Measurements from ENCODE around the gene SCP2. TPM values are rescaled to one million over a fixed set of nuclear protein-coding genes. Genes with fewer than 3 reads are reported as not detected.
"Not testable (repeated sequence)": the region's sequence is repeated elsewhere in the genome, so short reads cannot be mapped to it uniquely, and the experiment has no call there.

SCP2 gene
- total RNA-seq, 1 donor from 2014 or later: 95.9 TPM

GRCh38 chr1:52916241-52916975 is 10.7 kb upstream of the SCP2 start:
- no peak for DNase-seq

- DNase-seq: no peak
Observed at GRCh38 chr1:52917156-52917555, 9.9 kb upstream of the SCP2 start.

- no peak for DNase-seq
Observed at GRCh38 chr1:52917581-52917980, 9.5 kb upstream of the SCP2 start.

GRCh38 chr1:52918201-52918600 is 8.9 kb upstream of the SCP2 start:
- no peak for DNase-seq

GRCh38 chr1:52919051-52919722 is 7.9 kb upstream of the SCP2 start:
- DNase-seq: no peak

- no peak for DNase-seq
Observed at GRCh38 chr1:52919723-52920483, 7.2 kb upstream of the SCP2 start.

- no peak for DNase-seq
Observed at GRCh38 chr1:52920791-52921291, 6.2 kb upstream of the SCP2 start.

- DNase-seq: no peak
Observed at GRCh38 chr1:52925571-52926005, 1.5 kb upstream of the SCP2 start.

GRCh38 chr1:52926864-52927211 is 238 bp upstream of the SCP2 start:
- DNase-seq: no peak

GRCh38 chr1:52928015-52928404 is 934 bp downstream of the SCP2 start:
- no peak for DNase-seq

GRCh38 chr1:52929019-52929418 is 1.9 kb downstream of the SCP2 start:
- no peak for DNase-seq

- no peak for DNase-seq
Observed at GRCh38 chr1:52937433-52938182, 10.5 kb downstream of the SCP2 start.

GRCh38 chr1:52938183-52938451 is 11.0 kb downstream of the SCP2 start:
- no peak for DNase-seq

GRCh38 chr1:52943876-52944416 is 16.9 kb downstream of the SCP2 start:
- DNase-seq: no peak

GRCh38 chr1:52944566-52944965 is 17.5 kb downstream of the SCP2 start:
- DNase-seq: no peak

- DNase-seq: no peak
Observed at GRCh38 chr1:52947490-52947889, 20.4 kb downstream of the SCP2 start.

- not testable (repeated sequence) for DNase-seq
Observed at GRCh38 chr1:52949602-52950001, 22.5 kb downstream of the SCP2 start.

- DNase-seq: no peak
Observed at GRCh38 chr1:52952112-52952511, 25.0 kb downstream of the SCP2 start.

GRCh38 chr1:52955129-52955970 is 28.3 kb downstream of the SCP2 start:
- peak; percentile 79 for DNase-seq

GRCh38 chr1:52963101-52963500 is 36.0 kb downstream of the SCP2 start:
- DNase-seq: no peak

GRCh38 chr1:52967666-52968065 is 40.6 kb downstream of the SCP2 start:
- DNase-seq: no peak

Measured in skin of body (tissue), 2 donors.